ENCODE results near the gene UBTF.

Gene UBTF

DNA sequence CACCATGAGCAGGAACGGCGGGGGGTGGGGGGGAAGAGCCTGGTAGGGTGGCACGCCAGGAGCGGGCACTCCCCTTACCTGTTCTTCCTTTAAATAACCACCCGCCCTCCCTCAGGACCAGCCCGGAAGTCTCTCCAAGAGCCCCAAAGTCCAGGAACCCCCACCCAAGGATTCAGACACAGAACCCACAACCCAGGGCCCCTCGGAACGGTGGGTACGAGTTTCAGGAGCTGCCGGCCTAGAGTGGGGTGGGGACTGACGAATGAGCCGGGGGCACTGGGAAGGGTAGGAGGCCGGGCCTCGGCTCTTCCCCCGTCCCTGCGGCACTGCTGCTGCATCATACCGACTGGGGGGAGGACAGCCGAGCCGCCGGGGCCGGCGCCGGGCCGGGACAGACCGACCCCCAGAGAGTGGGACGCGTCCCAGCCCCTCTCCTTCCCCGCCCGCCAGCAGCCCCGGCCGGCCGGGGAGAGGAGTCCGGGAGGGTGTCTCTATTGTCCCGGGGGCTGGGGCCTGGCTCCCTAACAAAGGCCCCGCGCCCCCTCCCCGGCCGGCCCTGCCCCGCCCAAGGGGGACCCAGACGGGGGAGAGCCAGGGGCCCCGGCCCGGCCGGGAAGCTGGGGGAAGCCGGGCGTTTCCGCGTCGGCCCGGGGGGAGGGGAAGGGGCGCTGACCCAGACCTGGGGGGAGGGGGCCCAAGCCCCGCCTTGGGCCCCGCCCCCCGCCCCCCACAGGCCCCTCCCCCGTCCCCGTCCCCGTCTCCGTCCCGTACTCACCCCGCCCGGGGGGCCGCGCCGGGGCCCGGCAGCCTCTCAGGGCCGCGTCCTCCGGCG is 20.5 kb downstream of the UBTF start (continued):
- TF ChIP-seq PRDM1 (tag by site-specific recombination; IDR thresholded peaks at IDR 0.05) = no peak
- TF ChIP-seq ZNF76 (tag by site-specific recombination; IDR thresholded peaks at IDR 0.05; ENCODE audit: borderline replicate concordance, low read depth) = peak; percentile 75
- no peak; the same call in 1 of the 2 replicates for TF ChIP-seq KLF9 (tag by site-specific recombination; IDR thresholded peaks at IDR 0.05; ENCODE audit: low read depth)
- TF ChIP-seq OVOL3 (tag by site-specific recombination; IDR thresholded peaks at IDR 0.05) = no peak
- no peak for TF ChIP-seq ZNF24 (tag by site-specific recombination; IDR thresholded peaks at IDR 0.05)
- no peak for TF ChIP-seq HOXA7 (CRISPR knock-in tag; IDR thresholded peaks at IDR 0.05; ENCODE audit: borderline replicate concordance)
- TF ChIP-seq ZNF558 (tag by site-specific recombination; IDR thresholded peaks at IDR 0.05) = no peak
- TF ChIP-seq ZNF133 (tag by site-specific recombination; IDR thresholded peaks at IDR 0.05) = no peak
- TF ChIP-seq ZNF624 (tag by site-specific recombination; IDR thresholded peaks at IDR 0.05) = no peak
- TF ChIP-seq, protein P1, sequence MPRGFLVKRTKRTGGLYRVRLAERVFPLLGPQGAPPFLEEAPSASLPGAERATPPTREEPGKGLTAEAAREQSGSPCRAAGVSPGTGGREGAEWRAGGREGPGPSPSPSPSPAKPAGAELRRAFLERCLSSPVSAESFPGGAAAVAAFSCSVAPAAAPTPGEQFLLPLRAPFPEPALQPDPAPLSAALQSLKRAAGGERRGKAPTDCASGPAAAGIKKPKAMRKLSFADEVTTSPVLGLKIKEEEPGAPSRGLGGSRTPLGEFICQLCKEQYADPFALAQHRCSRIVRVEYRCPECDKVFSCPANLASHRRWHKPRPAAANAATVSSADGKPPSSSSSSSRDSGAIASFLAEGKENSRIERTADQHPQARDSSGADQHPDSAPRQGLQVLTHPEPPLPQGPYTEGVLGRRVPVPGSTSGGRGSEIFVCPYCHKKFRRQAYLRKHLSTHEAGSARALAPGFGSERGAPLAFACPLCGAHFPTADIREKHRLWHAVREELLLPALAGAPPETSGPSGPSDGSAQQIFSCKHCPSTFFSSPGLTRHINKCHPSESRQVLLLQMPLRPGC (tag by site-specific recombination; IDR thresholded peaks at IDR 0.05) = no peak
- 0 out of 2 replicates have a peak, but pooled peaks have one; percentile 12 for TF ChIP-seq ZFHX2 (tag by site-specific recombination; conservative IDR thresholded peaks at IDR 0.05)
- no peak for TF ChIP-seq WT1 (tag by site-specific recombination; IDR thresholded peaks at IDR 0.05)
- TF ChIP-seq ZNF701 (tag by site-specific recombination; IDR thresholded peaks at IDR 0.05) = no peak
- TF ChIP-seq, protein P2, sequence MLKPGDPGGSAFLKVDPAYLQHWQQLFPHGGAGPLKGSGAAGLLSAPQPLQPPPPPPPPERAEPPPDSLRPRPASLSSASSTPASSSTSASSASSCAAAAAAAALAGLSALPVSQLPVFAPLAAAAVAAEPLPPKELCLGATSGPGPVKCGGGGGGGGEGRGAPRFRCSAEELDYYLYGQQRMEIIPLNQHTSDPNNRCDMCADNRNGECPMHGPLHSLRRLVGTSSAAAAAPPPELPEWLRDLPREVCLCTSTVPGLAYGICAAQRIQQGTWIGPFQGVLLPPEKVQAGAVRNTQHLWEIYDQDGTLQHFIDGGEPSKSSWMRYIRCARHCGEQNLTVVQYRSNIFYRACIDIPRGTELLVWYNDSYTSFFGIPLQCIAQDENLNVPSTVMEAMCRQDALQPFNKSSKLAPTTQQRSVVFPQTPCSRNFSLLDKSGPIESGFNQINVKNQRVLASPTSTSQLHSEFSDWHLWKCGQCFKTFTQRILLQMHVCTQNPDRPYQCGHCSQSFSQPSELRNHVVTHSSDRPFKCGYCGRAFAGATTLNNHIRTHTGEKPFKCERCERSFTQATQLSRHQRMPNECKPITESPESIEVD (tag by site-specific recombination; IDR thresholded peaks at IDR 0.05) = no peak
- no peak for TF ChIP-seq BCL11A (tag by site-specific recombination; IDR thresholded peaks at IDR 0.05; ENCODE audit: low read depth)
- TF ChIP-seq KLF10 (tag by site-specific recombination; IDR thresholded peaks at IDR 0.05) = 0 out of 2 replicates have a peak, but pooled peaks have one; percentile 32
- TF ChIP-seq ZNF184 (tag by site-specific recombination; IDR thresholded peaks at IDR 0.05) = no peak
- TF ChIP-seq ZNF658 (tag by site-specific recombination; IDR thresholded peaks at IDR 0.05) = no peak
- no peak for TF ChIP-seq GFI1B (tag by site-specific recombination; IDR thresholded peaks at IDR 0.05)
- no peak for TF ChIP-seq ZNF514 (tag by site-specific recombination; IDR thresholded peaks at IDR 0.05)
- no peak for TF ChIP-seq ZNF16 (tag by site-specific recombination; IDR thresholded peaks at IDR 0.05; ENCODE audit: low read depth)
- TF ChIP-seq ZNF521 (tag by site-specific recombination; IDR thresholded peaks at IDR 0.05) = no peak
- no peak for TF ChIP-seq ZNF426 (tag by site-specific recombination; IDR thresholded peaks at IDR 0.05)
- TF ChIP-seq SP7 (tag by site-specific recombination; IDR thresholded peaks at IDR 0.05) = 0 out of 2 replicates have a peak, but pooled peaks have one; percentile 19
- no peak for TF ChIP-seq ZNF785 (tag by site-specific recombination; IDR thresholded peaks at IDR 0.05)
- TF ChIP-seq REPIN1 (tag by site-specific recombination; IDR thresholded peaks at IDR 0.05; ENCODE audit: low read depth) = no peak
- TF ChIP-seq, protein P3, sequence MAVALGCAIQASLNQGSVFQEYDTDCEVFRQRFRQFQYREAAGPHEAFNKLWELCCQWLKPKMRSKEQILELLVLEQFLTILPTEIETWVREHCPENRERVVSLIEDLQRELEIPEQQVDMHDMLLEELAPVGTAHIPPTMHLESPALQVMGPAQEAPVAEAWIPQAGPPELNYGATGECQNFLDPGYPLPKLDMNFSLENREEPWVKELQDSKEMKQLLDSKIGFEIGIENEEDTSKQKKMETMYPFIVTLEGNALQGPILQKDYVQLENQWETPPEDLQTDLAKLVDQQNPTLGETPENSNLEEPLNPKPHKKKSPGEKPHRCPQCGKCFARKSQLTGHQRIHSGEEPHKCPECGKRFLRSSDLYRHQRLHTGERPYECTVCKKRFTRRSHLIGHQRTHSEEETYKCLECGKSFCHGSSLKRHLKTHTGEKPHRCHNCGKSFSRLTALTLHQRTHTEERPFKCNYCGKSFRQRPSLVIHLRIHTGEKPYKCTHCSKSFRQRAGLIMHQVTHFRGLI (tag by site-specific recombination; IDR thresholded peaks at IDR 0.05) = no peak
- TF ChIP-seq ZNF114 (tag by site-specific recombination; IDR thresholded peaks at IDR 0.05) = no peak
- no peak for TF ChIP-seq ZNF585B (tag by site-specific recombination; IDR thresholded peaks at IDR 0.05)
- TF ChIP-seq ZNF112 (tag by site-specific recombination; IDR thresholded peaks at IDR 0.05) = no peak
- no peak for TF ChIP-seq ZNF664 (tag by site-specific recombination; IDR thresholded peaks at IDR 0.05)
- TF ChIP-seq, protein P4, sequence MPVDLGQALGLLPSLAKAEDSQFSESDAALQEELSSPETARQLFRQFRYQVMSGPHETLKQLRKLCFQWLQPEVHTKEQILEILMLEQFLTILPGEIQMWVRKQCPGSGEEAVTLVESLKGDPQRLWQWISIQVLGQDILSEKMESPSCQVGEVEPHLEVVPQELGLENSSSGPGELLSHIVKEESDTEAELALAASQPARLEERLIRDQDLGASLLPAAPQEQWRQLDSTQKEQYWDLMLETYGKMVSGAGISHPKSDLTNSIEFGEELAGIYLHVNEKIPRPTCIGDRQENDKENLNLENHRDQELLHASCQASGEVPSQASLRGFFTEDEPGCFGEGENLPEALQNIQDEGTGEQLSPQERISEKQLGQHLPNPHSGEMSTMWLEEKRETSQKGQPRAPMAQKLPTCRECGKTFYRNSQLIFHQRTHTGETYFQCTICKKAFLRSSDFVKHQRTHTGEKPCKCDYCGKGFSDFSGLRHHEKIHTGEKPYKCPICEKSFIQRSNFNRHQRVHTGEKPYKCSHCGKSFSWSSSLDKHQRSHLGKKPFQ (tag by site-specific recombination; IDR thresholded peaks at IDR 0.05) = no peak
- TF ChIP-seq, protein P5, sequence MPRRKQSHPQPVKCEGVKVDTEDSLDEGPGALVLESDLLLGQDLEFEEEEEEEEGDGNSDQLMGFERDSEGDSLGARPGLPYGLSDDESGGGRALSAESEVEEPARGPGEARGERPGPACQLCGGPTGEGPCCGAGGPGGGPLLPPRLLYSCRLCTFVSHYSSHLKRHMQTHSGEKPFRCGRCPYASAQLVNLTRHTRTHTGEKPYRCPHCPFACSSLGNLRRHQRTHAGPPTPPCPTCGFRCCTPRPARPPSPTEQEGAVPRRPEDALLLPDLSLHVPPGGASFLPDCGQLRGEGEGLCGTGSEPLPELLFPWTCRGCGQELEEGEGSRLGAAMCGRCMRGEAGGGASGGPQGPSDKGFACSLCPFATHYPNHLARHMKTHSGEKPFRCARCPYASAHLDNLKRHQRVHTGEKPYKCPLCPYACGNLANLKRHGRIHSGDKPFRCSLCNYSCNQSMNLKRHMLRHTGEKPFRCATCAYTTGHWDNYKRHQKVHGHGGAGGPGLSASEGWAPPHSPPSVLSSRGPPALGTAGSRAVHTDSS (tag by site-specific recombination; IDR thresholded peaks at IDR 0.05) = no peak
- TF ChIP-seq ZNF366 (tag by site-specific recombination; conservative IDR thresholded peaks at IDR 0.05) = no peak
- TF ChIP-seq FEZF1 (tag by site-specific recombination; IDR thresholded peaks at IDR 0.05) = no peak

Data from HEK293 (cell line).